T-helper 1 cell treated with Interleukin-12 subunit alpha and Interleukin-12 subunit beta and Interleukin-4 antibody, amounts not matched to agents 30 ng/mL and 1 ng/mL, for 36 hours (primary cell): ENCODE results near the gene ACOT8. TPM values are rescaled to one million over a fixed set of nuclear protein-coding genes. Genes with fewer than 3 reads are reported as not detected.

ENCODE experiments used
- intact Hi-C: fragments of 100-400 bp; cut with micrococcal nuclease; formaldehyde crosslinking; loops from one replicate; pipeline ENCODE4 v1.15.1; 2024
- total RNA-seq: library from RNA; stranded (reverse); gene quantifications from 2 replicates; pipeline ENCODE4 v1.2.3, GENCODE V29; 2022

The ACOT8 gene
- total RNA-seq, 1 donor from 2014 or later, result 33.9 TPM

DNA sequence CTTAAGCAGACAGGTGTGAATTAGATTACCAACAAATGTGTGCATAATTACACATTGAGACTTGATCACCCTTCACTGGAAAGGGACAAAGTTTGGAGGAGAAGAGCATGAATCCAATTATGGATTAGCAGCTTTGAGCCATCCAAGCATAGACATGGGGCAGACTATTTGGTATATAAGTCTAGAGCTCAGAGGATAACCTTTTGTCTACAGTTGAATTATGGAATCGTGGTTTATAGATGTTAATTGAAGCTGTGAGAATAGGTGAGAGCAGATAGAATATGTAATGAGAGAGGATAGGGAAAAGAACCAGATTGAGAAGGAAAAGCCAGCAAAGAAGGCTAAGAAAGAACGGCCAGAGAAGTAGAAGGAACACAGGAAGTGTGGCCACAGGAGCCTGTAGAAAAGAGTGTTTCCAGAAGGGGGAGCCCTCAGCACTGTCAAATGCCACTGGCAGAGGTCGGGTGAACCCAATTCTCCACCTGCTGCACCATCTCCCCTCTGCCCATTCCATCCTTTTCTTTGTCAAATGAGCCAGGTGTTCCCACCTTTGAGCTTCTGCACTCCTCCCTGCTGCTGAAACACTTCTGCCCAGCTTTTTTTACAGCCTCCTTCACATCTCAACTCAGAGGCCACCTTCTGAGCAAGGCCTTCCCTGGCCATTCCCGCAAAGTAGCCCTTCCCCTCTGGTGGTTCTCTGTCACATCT lies 58.1 kb downstream of the ACOT8 start:
- intact Hi-C loops, result loop anchor here (1.0 to 10.0 kb wide), 9 partner anchors 8 to 1064 kb away; partner anchors contain the start of genes ACOT8, CTSA, DNTTIP1 and NEURL2

DNA sequence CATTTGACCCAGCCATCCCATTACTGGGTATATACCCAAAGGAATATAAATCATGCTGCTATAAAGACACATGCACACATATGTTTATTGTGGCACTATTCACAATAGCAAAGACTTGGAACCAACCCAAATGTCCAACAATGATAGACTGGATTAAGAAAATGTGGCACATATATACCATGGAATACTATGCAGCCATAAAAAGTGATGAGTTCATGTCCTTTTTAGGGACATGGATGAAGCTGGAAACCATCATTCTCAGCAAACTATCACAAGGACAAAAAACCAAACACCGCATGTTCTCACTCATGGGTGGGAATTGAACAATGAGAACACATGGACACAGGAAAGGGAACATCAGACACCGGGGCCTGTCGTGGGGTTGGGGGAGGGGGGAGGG lies 59.2 kb downstream of the ACOT8 start:
- intact Hi-C loops, result loop anchor here (2.0 to 10.0 kb wide), 3 partner anchors 173 to 1063 kb away; no protein-coding TSS in a partner anchor

DNA sequence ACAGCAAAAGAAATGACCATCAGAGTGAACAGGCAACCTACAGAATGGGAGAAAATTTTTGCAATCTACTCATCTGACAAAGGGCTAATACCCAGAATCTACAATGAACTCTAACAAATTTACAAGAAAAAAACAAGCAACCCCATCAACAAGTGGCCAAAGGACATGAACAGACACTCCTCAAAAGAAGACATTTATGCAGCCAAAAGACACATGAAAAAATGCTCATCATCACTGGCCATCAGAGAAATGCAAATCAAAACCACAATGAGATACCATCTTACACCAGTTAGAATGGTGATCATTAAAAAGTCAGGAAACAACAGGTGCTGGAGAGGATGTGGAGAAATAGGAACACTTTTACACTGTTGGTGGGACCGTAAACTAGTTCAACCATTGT lies 59.7 kb downstream of the ACOT8 start:
- intact Hi-C loops, result loop anchor here (10.0 kb wide), 1 partner anchor 1063 kb away; no protein-coding TSS in a partner anchor

DNA sequence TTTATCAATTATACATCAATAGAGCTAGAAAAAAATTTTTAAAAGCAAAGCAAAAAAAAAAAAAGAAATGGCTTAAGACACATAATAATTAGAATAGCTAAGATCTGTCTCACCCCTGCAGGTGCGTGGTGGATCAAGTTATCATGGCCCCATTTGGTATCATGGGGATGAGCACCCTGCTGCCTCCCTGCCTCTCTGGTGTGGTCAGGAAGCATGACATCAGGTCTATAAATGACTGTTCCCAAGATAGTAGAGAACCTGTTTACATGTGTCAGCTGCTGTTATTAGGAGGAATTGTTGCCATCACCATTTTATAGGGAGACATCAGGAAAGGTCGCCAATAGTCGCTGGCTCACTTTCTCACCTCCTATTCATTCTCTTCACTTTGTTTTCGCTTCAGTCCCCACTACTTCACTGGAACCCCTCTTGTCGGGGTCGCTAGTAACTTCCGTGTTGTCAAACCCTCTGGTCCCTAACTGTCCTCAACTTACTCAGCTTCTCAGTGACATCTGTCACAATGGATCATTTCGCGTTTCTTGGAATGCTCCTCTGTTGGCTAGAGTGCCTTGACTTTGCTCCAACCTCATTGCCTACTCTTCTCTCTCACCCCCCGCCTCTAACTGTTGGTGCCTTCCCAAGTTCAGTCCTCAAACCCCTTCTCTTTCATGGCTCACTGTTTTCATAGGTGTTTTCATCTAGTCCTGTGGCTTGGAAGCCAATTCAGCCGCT lies 60.7 kb downstream of the ACOT8 start:
- intact Hi-C loops, result loop anchor here (10.0 kb wide), 1 partner anchor 1062 kb away; no protein-coding TSS in a partner anchor

DNA sequence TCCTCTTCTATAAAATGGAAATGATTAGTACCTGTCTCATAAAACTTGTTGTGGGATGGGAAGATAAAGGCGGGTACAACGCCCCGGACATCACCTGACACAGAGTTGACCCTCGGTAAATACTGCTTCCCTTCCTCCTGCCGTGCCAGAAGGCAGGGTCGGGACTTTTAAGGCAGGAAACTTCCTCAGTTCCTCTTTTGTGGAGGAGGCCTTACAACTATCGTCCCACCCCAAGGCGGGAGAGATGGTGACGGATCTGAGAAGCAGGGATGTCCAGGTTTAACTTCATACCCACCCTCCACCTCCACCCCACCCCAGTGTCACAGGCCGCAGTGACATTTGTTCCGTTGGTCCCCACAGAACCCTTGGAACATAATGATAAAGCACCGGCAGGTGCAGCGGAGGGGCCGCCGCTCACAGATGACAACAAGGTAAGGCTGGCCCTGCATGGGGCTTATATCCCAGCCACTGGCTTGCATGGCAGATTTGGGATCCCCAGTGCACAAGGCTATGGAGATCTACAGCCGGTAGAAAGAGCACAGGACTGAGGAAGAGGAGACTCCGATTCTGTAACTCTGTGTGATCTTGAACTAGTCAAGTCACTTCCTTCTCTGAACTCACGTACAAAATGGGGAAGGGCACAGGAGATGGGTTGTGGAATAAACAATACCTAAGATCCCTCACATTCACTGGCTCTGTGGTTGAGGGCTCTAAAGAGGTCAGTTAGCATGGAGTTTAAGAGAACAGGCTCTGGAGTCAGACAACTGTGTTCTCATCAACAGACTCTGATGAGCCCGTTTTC lies 64.7 kb downstream of the ACOT8 start:
- intact Hi-C loops, result loop anchor here (5.0 to 10.0 kb wide), 3 partner anchors 430 to 1058 kb away; partner anchors contain the start of gene SYS1

Other genes with a start within 250 kb of the ACOT8 start
- gene WFDC10A, start 227.7 kb downstream of the ACOT8 start, total RNA-seq, result not detected in 2 replicates
- not detected in 2 replicates for gene WFDC9, start 226.1 kb downstream of the ACOT8 start, total RNA-seq
- not detected in 2 replicates for gene WFDC11, start 187.2 kb downstream of the ACOT8 start, total RNA-seq
- gene WFDC13, start 155.4 kb downstream of the ACOT8 start, total RNA-seq, result not detected in 2 replicates
- not detected in 2 replicates for gene WFDC10B, start 152.4 kb downstream of the ACOT8 start, total RNA-seq
- not detected in 2 replicates for gene SPINT4, start 135.0 kb downstream of the ACOT8 start, total RNA-seq
- gene WFDC3, start 65.5 kb downstream of the ACOT8 start, total RNA-seq, result not detected in 2 replicates
- gene DNTTIP1, start 65.4 kb downstream of the ACOT8 start, total RNA-seq, result 32.2 and 33.6 TPM in 2 replicates
- 132 and 140 TPM in 2 replicates for gene UBE2C, start 44.7 kb downstream of the ACOT8 start, total RNA-seq
- gene TNNC2, start 30.1 kb downstream of the ACOT8 start, total RNA-seq, result not detected in 2 replicates
- 0.24 and 0.59 TPM in 2 replicates for gene SNX21, start 23.6 kb downstream of the ACOT8 start, total RNA-seq
- gene ZSWIM3, start 222 bp upstream of the ACOT8 start, total RNA-seq, result 6.4 and 7.4 TPM in 2 replicates
- 6.1 and 6.6 TPM in 2 replicates for gene ZSWIM1, start 23.8 kb upstream of the ACOT8 start, total RNA-seq
- gene SPATA25, start 30.2 kb upstream of the ACOT8 start, total RNA-seq, result 0.49 and 0.76 TPM in 2 replicates
- gene NEURL2, start 33.8 kb upstream of the ACOT8 start, total RNA-seq, result 1.5 TPM in 2 replicates
- gene CTSA, start 33.9 kb upstream of the ACOT8 start, total RNA-seq, result 71.3 and 72.3 TPM in 2 replicates
- 0.49 and 0.88 TPM in 2 replicates for gene PLTP, start 54.8 kb upstream of the ACOT8 start, total RNA-seq
- gene PCIF1, start 77.3 kb upstream of the ACOT8 start, total RNA-seq, result 42.8 and 42.9 TPM in 2 replicates
- 42.0 and 43.3 TPM in 2 replicates for gene ZNF335, start 114.8 kb upstream of the ACOT8 start, total RNA-seq
- 1.5 and 1.7 TPM in 2 replicates for gene MMP9, start 151.5 kb upstream of the ACOT8 start, total RNA-seq
- 0.49 and 0.88 TPM in 2 replicates for gene SLC12A5, start 171.8 kb upstream of the ACOT8 start, total RNA-seq
- 36.5 and 40.2 TPM in 2 replicates for gene NCOA5, start 232.6 kb upstream of the ACOT8 start, total RNA-seq